OCI-LY3 (cell line): Measurements from ENCODE around the gene B4GALNT2.

Source experiments
- H2AFZ ChIP-seq: fragments of 200-600, 300-600 bp; shearing (Covaris generic); 2 replicates; pipeline ENCODE4 v1.6.0; 2014; ENCODE audit warnings: antibody characterized with exemption, low read depth, low read length
- H3K27ac ChIP-seq: fragments of 200-600, 300-600 bp; sonication (generic); 2 replicates; pipeline ENCODE4 v1.5.1; 2014; ENCODE audit warnings: mild to moderate bottlenecking, low read length, moderate library complexity, mixed read lengths
- H3K27me3 ChIP-seq: fragments of 200-600, 300-600 bp; sonication (generic); 2 replicates; pipeline ENCODE4 v1.6.1; 2014; ENCODE audit warnings: low read depth, low read length, mixed read lengths
- H3K36me3 ChIP-seq: fragments of 200-600, 300-600 bp; sonication (generic); replicated peaks from 2 replicates; pipeline ENCODE3; 2014; ENCODE audit warnings: low read depth, low read length, mixed read lengths
- H3K4me1 ChIP-seq: fragments of 300-600, 200-600 bp; sonication (generic); 2 replicates; pipeline ENCODE4 v1.6.1; 2014; ENCODE audit warnings: low read length, mixed read lengths
- H3K4me2 ChIP-seq: fragments of 200-600, 300-600 bp; sonication (generic); 2 replicates; pipeline ENCODE4 v1.6.1; 2014; ENCODE audit warnings: low read length, mixed read lengths
- H3K4me3 ChIP-seq: fragments of 300-600, 200-600 bp; sonication (generic); 2 replicates; pipeline ENCODE4 v1.5.1; 2014; ENCODE audit warnings: antibody characterized with exemption, mild to moderate bottlenecking, low read length, moderate library complexity
- H3K79me2 ChIP-seq: fragments of 300-600, 200-600 bp; shearing (Covaris generic); 2 replicates; pipeline ENCODE4 v1.6.1; 2014; ENCODE audit warnings: mild to moderate bottlenecking, low read length, mixed read lengths
- H3K9ac ChIP-seq: fragments of 300-600, 200-600 bp; shearing (Covaris generic); 2 replicates; pipeline ENCODE4 v1.6.0; 2014; ENCODE audit warnings: mild to moderate bottlenecking, low read length, moderate library complexity
- H3K9me3 ChIP-seq: fragments of 200-600, 300-600 bp; shearing (Covaris generic); 2 replicates; pipeline ENCODE4 v1.6.1; 2014; ENCODE audit warnings: low read length, mixed read lengths; ENCODE audit not compliant: insufficient read depth
- H4K20me1 ChIP-seq: fragments of 200-600, 300-600 bp; sonication (generic); 2 replicates; pipeline ENCODE4 v1.6.1; 2016; ENCODE audit warnings: low read length, mixed read lengths; ENCODE audit not compliant: insufficient read depth
- EZH2phosphoT487 ChIP-seq: fragments of 200-600 bp; shearing (Covaris generic); IDR thresholded peaks from 2 replicates; pipeline ENCODE4 v1.6.1; 2018; ENCODE audit warnings: antibody characterized with exemption, mixed run types, low read depth
- TF ChIP-seq, protein P1 (sequence below): fragments of 200-600, 300-600 bp; sonication (generic); IDR thresholded peaks from 2 replicates; pipeline ENCODE4 v1.5.1; 2014; ENCODE audit warnings: antibody characterized with exemption, low read length, low read depth

The B4GALNT2 gene

DNA sequence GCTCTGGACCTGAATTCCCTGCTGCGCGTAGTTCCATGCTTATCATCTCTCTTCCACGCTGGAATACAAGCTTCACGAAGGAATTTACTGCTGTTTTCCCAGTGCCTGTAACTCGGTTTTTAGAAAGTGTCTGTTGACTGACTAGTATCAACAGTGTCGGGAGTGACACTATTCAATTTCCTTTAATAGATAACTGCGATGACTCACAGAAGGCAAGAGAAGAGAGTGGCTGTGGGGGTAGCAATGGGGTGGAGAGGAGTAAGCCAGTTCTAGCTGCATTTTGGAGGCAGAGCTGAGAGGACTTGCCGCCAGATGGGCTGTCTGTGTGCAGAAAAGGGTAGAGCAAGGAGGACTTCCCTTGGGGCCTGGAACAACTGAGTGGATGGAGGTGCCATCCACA, 25.2 kb downstream of the B4GALNT2 start:
- no peaks in the 10 kb centered on the region for H3K9me3 ChIP-seq
- TF ChIP-seq, protein P1, sequence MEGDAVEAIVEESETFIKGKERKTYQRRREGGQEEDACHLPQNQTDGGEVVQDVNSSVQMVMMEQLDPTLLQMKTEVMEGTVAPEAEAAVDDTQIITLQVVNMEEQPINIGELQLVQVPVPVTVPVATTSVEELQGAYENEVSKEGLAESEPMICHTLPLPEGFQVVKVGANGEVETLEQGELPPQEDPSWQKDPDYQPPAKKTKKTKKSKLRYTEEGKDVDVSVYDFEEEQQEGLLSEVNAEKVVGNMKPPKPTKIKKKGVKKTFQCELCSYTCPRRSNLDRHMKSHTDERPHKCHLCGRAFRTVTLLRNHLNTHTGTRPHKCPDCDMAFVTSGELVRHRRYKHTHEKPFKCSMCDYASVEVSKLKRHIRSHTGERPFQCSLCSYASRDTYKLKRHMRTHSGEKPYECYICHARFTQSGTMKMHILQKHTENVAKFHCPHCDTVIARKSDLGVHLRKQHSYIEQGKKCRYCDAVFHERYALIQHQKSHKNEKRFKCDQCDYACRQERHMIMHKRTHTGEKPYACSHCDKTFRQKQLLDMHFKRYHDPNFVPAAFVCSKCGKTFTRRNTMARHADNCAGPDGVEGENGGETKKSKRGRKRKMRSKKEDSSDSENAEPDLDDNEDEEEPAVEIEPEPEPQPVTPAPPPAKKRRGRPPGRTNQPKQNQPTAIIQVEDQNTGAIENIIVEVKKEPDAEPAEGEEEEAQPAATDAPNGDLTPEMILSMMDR = no peak
- no peak for TF ChIP-seq EZH2phosphoT487
- H3K27me3 ChIP-seq = peaks cover 16% of the 10 kb centered on the region
- no peaks in the 10 kb centered on the region for H3K4me1 ChIP-seq
- no peak overlapping the region for H3K27ac ChIP-seq
- H3K4me2 ChIP-seq = no peak overlapping the region
- no peaks in the 10 kb centered on the region for H3K36me3 ChIP-seq
- no peak overlapping the region for H3K9ac ChIP-seq
- H3K79me2 ChIP-seq = no peaks in the 10 kb centered on the region
- H3K4me3 ChIP-seq = no peak overlapping the region
- no peaks in the 10 kb centered on the region for H4K20me1 ChIP-seq
- H2AFZ ChIP-seq = no peak overlapping the region

GRCh38 chr17:49162866-49163265, 30.3 kb downstream of the B4GALNT2 start:
- Histone ChIP-seq H3K79me2 (no peaks in the 10 kb centered on the region), H2AFZ (no peak overlapping the region), H4K20me1 (no peaks in the 10 kb centered on the region), H3K9me3 (no peaks in the 10 kb centered on the region), H3K4me1 (no peaks in the 10 kb centered on the region), H3K27ac (no peak overlapping the region), H3K4me3 (no peak overlapping the region), H3K36me3 (no peaks in the 10 kb centered on the region), H3K9ac (no peak overlapping the region), H3K4me2 (no peak overlapping the region), H3K27me3 (peaks cover 15% of the 10 kb centered on the region; the same call in 1 of the 2 replicates)
- TF ChIP-seq, protein P1 = no peak
- no peak for TF ChIP-seq EZH2phosphoT487

DNA sequence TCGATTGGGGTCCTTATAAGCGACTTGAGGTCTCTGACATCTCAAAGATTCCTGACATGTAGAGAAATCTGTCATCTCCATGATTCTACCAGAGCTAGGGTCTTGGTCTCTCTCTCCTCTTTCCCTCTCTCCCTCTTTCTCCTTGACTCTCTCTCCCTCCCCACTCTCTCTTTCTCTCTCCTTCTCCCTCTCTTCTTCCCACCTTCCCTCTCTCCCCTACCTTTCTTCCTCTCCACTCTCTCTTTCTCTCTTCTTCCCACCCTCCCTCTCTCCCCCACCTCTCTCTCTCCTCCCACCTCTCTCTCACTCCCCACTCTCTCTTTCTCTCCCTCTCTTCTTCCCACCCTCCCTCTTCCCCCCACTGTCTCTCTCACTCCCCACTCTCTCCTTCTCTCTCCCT, 32.6 kb downstream of the B4GALNT2 start:
- H3K27me3 ChIP-seq = peaks cover 33% of the 10 kb centered on the region
- H3K27ac ChIP-seq = no peak overlapping the region
- H4K20me1 ChIP-seq = no peaks in the 10 kb centered on the region
- no peaks in the 10 kb centered on the region for H3K79me2 ChIP-seq
- H3K4me2 ChIP-seq = no peak overlapping the region
- H3K4me3 ChIP-seq = no peak overlapping the region
- no peak for TF ChIP-seq EZH2phosphoT487
- TF ChIP-seq, protein P1 = no peak
- H2AFZ ChIP-seq = no peak overlapping the region
- no peak overlapping the region for H3K9ac ChIP-seq
- no peaks in the 10 kb centered on the region for H3K9me3 ChIP-seq
- no peaks in the 10 kb centered on the region for H3K4me1 ChIP-seq
- no peaks in the 10 kb centered on the region for H3K36me3 ChIP-seq

DNA sequence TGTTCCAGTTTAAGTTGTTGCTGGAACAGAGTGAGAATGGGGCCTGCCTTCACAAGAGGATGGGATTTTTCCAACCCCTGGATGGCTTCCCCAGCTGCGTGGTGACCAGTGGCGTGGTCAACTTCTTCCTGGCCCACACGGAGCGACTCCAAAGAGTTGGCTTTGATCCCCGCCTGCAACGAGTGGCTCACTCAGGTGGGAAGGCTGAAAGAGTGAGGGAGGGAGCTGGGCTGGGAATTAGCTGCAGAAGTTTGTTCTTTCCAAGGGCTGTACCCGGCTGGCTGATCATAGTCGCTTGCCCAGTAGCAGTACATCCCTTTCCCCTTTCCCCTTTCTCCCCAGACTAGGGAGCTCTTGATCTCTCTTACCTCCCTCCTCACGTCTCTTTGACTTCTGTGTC, 36.1 kb downstream of the B4GALNT2 start:
- Histone ChIP-seq H3K36me3 (no peaks in the 10 kb centered on the region), H3K79me2 (no peaks in the 10 kb centered on the region), H3K27ac (no peak overlapping the region), H4K20me1 (no peaks in the 10 kb centered on the region), H3K4me2 (no peak overlapping the region), H2AFZ (no peak overlapping the region), H3K27me3 (peaks cover 36% of the 10 kb centered on the region), H3K9ac (no peak overlapping the region), H3K4me1 (no peaks in the 10 kb centered on the region), H3K9me3 (no peaks in the 10 kb centered on the region), H3K4me3 (no peak overlapping the region)
- TF ChIP-seq, protein P1 = no peak
- no peak for TF ChIP-seq EZH2phosphoT487
